CD4-positive, alpha-beta T cell treated with Interleukin-6 for 4 hours (primary cell): ENCODE measurements around the gene ZBTB47.

Experiments
- DNase-seq: peaks from one replicate; pipeline ENCODE4 v3.0.0-alpha.2; 2020; ENCODE audit warnings: mixed read lengths

ZBTB47 gene

DNA sequence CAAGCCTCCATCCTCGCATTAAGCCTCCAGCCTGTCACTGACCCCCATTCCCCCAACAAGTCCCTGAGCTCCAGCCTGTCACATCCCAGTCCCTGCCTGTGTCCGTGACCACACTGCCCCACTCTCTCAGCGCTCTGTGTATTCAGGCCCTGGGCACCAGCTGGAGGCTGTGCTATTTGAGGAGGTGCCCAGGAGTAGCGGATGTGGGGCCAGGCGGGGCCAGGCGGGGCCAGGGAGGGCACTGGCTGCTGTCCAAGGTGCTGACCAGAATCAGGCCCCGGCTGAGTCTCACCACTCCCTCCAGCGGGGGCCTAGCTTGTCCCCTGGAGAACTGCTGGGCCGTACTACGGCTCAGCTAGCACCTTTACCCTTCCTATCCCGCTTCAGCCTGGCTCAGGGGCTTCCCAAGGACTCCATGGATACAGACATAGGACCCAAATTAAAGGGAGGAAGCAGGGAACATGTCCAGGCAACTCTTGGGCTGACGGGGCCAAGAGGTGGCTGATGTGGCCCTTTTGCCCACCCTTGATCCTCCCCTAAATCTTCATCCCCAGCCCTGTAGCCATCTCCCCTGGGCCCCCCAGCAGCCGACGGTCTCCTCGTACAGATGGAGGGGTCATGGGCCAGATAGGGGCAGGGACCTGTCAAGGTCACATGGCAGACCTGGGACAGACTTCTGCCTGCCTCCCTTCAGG is 48.0 kb downstream of the ZBTB47 start:
- peak; percentile 63 for DNase-seq

DNA sequence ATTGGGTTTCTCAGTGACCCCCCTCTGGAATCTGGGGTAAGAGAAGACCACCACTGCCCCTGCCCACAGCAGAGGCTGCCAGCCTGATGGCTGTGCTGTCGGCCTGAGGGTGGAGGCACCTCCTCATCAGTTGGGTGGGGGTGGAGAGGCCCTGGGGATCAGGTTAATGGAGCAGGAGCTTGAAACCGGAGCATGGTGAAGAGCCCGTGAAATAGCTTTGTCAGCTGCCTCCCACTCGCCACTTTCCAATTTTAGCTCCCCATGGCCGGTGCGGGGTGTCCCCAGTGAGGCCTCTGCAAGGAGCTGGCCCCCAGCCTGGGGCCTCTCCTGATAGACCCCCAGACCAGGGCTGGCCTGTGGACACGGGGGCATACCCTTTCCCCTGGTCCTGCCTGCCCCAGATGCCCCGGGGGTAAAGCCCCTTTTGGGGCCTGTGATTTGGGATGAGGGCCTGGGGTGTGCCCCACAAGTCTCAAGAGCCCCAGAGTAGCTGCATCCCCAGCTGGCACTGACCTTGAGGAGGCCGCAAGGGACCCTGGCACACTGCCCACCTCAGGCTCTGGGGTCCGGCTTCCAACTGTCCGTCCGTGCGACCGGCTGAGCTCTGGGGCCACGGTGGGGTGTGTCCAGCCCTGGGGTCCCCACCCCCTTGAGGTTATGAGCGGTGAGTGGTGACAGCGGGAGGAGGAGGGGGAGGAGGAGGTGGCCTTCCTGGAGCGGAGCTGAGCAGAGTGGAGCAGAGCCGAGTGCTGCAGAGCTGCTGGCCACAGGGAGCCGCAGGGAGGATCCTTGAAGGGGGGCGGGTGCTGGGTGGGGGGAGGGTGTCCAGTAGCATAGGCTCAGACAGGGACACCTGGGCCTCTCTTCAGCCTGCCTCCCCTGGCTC is 48.8 kb downstream of the ZBTB47 start, which contains the start of gene HHATL:
TSS of gene HHATL (minus strand) at position 733 of the 886 bp plus-strand sequence. CDS start 1,972 bp downstream, outside the sequence.
- no peak for DNase-seq

DNA sequence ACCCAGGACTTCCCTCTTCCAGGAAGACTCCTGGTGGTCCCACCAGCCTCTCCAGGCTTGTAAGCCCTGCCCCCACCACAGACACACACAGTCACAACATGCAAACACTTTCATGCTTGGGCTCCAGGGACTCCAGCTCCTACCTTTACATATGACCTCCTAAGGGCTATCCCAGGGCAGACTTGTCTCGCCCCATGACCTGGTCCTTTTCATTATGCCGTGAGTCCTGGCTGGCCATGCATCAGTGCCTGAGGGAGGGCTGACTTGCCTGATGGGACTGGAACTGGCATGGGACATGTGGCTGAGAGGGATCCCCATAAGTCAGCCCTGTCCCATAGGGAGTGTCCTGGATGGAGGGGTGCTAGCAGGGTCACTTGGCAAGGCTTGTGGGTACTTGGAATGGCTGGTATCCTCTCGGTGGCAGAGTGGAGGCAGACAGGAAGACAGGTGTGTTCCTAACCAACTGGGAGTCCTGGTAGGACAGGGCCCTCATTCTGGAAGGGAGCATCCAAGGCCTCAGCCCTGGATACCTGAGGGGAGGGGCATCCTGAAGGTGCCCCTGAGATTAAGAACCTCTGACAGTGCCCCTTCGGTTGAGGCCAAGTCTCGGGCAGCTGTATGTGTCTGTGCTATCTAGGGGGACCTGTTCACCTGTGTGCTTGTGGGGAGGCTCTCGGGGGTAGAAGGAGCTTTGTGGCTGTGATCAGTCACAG is 49.6 kb downstream of the ZBTB47 start:
- no peak for DNase-seq

DNA sequence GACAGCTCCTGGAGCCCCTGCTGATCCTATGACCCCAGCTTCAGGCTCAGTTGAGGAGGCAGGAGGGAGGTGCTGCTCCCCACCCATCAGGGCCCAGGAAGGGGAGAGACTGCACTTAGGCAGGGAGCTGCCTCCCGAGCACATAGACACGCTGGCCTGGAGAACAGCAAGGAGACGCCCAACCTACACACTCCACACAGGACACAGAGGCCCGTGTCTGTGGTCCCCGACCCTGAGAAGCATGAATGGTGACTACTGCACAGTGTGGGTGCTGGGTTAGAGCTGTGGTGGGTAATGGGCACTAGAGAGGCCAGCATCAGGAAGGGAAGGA is 50.2 kb downstream of the ZBTB47 start:
- no peak for DNase-seq

DNA sequence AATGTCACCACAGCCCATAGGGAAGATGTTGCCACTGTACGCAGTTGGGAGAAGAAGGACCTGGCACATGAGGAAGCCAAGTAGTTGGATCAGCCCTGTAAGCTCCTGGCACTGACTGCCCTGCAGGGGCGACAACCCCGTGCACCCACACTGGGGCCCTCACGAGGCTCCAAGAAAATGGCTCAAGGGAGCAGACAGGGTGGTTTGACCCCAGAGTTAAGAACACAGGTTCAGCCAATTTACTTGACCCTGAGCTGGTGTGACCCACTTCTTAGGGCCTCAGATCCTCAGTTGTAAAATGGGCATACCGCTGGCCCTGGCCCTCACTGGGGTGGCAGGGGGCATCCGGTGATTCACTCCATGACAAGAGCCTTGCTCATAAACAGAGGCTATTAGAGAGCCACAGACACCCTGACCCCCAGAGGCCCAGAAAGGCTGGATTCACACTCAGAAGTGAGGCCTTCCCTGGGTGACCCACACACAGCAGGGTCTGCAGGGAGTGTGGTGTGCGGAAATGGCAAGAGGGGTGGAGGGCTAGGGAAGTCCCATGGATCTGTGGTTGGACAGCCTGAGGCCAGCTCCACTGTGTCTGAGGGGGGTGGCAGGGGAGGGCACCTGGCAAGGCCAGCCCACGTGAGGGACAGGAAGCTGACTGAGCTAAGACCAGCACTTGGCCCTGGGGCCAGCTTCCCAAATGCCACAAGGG is 50.8 kb downstream of the ZBTB47 start:
- DNase-seq, result no peak

- no peak for DNase-seq
These were observed 51.7 kb downstream of the ZBTB47 start for GRCh38 chr3:42705058-42705767.

DNA sequence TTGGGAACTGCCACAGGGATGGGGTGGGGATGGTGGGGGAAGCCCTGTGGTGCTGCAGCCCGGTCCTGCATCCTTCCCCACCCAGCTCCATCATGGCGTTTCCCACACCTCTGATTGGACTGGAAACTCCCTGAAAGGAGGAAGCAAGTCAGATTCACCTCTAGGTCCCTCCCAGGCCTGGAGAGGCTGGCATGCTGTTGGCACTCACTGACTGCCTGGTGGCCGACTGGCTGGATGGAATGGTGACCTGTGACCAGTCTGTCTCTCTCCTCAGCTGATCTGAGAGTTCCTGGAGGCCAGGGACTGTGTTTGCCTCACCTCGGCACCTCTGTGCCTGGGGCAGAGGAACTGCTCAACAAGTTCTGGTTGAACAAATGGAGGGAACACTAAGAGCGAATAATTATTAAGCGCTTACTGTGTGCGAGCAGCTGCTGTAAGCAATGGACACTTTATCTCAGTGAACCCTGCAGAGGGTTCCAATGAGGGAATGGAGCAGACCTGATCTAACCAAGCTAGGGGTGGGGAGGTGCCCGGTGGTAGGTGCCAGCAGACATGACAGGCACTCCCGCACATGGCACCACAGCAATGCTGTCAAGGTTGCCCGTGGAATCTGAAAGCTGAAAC is 52.6 kb downstream of the ZBTB47 start:
- no peak for DNase-seq

- no peak for DNase-seq
These were observed 53.5 kb downstream of the ZBTB47 start for GRCh38 chr3:42706721-42707619.

DNA sequence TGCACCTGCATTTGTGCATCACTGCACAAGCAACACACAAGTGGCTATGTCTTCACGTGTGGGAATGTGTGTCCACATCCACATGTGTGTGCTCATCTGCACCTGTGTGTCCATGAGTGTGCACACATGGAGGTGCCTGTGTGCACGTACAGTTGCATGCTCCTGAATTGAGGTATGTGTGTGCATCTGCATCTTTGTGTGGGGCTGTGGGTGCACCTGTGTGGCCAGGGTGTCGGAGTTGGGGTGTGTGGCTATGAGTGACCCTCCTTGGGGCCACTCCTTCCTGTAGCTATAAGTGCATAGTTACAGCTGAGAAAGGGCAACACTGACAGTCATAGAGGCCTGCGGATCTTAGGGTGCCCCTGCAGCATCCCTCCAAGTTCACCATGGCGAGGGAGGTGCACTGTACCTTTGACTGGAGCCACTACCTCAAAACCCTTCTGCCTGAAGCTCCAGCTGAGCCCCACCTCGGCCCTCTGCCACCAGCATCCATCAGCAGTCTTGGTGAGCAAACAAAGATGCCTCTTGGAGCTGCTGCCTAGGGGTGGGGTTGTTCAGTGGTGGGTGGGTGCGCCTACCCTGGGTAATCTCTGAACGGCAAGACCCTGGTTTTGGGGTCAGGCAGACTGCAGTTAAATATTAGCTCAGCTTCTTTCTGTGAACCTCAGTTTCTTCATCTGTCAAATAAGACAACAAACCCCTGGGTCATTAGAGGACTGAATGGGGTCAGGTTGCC is 54.3 kb downstream of the ZBTB47 start:
- no peak for DNase-seq

- no peak for DNase-seq
These were observed 55.2 kb downstream of the ZBTB47 start for GRCh38 chr3:42708611-42709151.

DNA sequence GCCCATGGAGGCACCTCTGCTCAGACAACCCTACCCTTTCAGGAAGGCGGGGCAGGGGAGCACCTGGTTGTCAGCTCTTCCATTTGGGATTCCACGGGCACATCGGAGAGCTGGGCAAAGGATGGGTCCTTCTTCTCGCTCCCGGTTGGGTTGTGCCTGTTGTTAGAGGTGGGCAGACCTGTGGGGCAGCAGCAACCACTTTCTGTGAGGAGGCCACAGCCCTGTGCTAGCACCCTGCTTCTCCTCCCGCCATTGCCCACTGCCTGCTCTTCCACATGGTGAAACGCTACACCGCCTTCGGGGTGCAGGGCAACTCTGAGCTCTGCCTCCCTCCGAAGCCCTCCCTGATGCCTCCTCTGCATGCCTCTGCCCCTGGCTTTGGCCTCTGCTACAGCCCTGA is 56.1 kb downstream of the ZBTB47 start:
- no peak for DNase-seq

DNA sequence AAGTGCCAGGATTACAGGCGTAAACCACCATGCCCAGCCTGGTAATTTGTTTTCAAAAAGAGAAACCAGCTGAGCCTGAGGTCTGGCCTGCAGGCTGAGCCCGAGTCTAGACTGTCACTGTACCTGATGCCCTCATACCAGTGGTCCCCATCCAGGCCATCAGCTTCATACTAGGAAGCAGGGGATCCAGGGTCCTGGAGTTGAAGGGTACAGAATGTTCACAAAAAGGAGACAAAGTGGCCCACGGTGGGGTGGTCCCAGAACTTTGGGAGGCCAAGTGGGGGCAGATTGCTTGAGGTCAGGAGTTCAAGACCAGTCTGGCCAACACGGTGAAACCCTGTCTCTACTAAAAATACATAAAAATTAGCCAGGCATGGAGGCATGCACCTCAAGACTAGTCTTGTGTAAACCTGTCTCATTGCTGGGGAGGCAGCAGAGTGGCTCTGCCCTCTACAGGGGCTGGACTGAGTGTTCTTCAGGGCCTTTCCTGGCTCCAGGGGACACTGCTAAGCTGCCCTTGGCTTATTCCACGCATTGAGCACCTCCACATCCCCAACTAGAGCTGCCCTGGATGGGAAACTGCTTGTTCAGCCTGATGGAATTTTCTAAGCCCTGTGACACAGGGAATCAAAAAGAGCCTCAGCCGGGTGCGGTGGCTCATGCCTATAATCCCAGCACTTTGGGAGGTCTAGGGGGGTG is 57.0 kb downstream of the ZBTB47 start:
- DNase-seq, result no peak

GRCh38 chr3:42711491-42712343 is 58.2 kb downstream of the ZBTB47 start:
- DNase-seq, result no peak

- no peak for DNase-seq
These were observed 58.8 kb downstream of the ZBTB47 start for GRCh38 chr3:42712344-42712648.

DNA sequence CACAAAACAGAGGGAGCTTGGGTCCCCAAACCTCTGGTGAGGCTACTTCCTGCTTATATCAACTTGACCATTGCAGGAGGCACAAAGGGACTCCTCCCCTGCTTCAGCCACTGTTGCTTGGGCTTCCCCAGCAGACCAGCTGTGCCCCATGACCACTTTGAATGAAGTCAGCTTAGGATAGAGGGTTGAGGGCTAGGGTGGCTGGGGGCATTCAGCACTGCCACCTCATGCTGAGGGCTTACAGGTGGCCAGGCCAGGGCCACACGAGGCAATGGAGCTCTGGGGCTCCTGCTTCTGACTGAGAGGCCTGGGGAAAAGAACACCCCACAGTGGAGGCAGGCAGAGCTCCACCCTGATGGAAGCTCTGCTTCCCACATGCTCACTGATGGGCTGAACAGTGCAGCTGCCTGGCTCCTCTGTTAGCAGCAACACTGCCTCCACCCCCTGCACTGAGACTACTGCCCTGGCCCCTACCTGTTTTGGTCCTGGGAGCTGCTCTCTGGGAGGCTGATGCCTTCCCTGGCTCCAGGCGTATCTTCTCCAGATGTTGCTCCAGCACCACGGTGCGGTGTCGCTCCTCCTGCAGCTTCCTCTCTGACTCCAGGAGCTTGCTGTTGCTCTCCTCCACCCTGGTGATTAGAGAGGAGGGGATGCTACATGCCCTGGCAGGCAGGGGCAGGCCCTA is 59.3 kb downstream of the ZBTB47 start:
- DNase-seq, result no peak

DNA sequence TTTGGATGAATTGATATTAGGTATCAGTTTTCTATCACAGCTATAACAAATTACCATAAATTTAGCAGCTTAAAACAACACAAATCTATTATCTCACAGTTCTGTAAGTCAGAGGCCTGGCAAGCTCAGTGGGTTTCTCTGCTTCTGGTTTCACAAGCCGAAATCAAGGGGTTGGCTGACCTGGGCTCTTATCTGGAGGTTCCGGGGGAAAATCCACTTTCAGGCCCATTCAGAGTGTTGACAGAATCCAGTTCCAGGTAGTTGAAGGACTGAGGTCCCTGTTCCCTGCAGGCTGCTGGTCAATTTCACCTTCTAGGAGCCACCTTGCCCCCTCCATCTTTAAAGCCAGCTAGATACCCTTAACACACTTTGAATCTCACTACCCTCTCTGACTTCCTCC is 60.2 kb downstream of the ZBTB47 start:
- no peak for DNase-seq

- DNase-seq, result no peak
These were observed 60.8 kb downstream of the ZBTB47 start for GRCh38 chr3:42714171-42714852.
